IgD-negative memory B cell (primary cell): ENCODE data around the gene STOM. TPM values are rescaled to one million over a fixed set of nuclear protein-coding genes. Genes with fewer than 3 reads are reported as not detected.

Source experiments
- H3K27ac Mint-ChIP-seq, 3 donors: one replicate each; pipeline ENCODE4 v1.8.0; 2020 to 2022; ENCODE audit warnings: mild to moderate bottlenecking in 3 of 3, mixed read lengths in 3 of 3, moderate library complexity in 1 of 3
- H3K27me3 Mint-ChIP-seq: one replicate; pipeline ENCODE4 v1.8.0; 2021; ENCODE audit warnings: mixed read lengths
- H3K36me3 Mint-ChIP-seq: one replicate; pipeline ENCODE4 v1.8.0; 2020; ENCODE audit warnings: mild to moderate bottlenecking, mixed read lengths
- H3K4me1 Mint-ChIP-seq, 3 donors: one replicate each; pipeline ENCODE4 v1.8.0; 2020 to 2022; ENCODE audit warnings: mixed read lengths in 3 of 3, mild to moderate bottlenecking in 1 of 3
- H3K4me3 Mint-ChIP-seq, 4 donors: one replicate each; pipeline ENCODE4 v1.8.0; 2020 to 2022; ENCODE audit warnings: mild to moderate bottlenecking in 4 of 4, mixed read lengths in 4 of 4, moderate library complexity in 3 of 4
- H3K9me3 Mint-ChIP-seq, 3 donors: one replicate each; pipeline ENCODE4 v1.8.0; 2020 to 2021; ENCODE audit warnings: mixed read lengths in 3 of 3, mild to moderate bottlenecking in 1 of 3
- polyA plus RNA-seq: library from polyadenylated mRNA; unstranded; fragments of 300-500 nt; fragmentation: Illumina TruSeq; gene quantifications from one replicate; pipeline ENCODE4 v1.2.3, GENCODE V29; 2021

STOM gene
- polyA plus RNA-seq, 1 donor from 2014 or later, result 17.2 TPM

- Mint-ChIP-seq H3K36me3 (peaks cover 14% of the 10 kb centered on the region), H3K4me3 (no peak overlapping the region), H3K4me1 (peaks cover 0 to 1% (median 0%) of the 10 kb centered on the region in 3 donors), H3K9me3 (no peaks in the 10 kb centered on the region), H3K27ac (no peak overlapping the region), H3K27me3 (no peaks in the 10 kb centered on the region)
Observed at GRCh38 chr9:121324316-121324715, 45.7 kb downstream of the STOM start.

- Mint-ChIP-seq H3K27ac (no peak overlapping the region), H3K4me1 (peaks cover 0 to 1% (median 0%) of the 10 kb centered on the region in 3 donors), H3K4me3 (no peak overlapping the region), H3K27me3 (no peaks in the 10 kb centered on the region), H3K36me3 (peaks cover 9% of the 10 kb centered on the region), H3K9me3 (no peaks in the 10 kb centered on the region)
Observed at GRCh38 chr9:121323449-121324151, 46.5 kb downstream of the STOM start.

GRCh38 chr9:121322737-121323448 lies 47.2 kb downstream of the STOM start:
- no peaks in the 10 kb centered on the region for H3K9me3 Mint-ChIP-seq
- H3K36me3 Mint-ChIP-seq, result peaks cover 9% of the 10 kb centered on the region
- H3K4me1 Mint-ChIP-seq, result peaks cover 0 to 1% (median 0%) of the 10 kb centered on the region in 3 donors
- no peaks in the 10 kb centered on the region for H3K27me3 Mint-ChIP-seq
- no peak overlapping the region for H3K4me3 Mint-ChIP-seq
- no peak overlapping the region for H3K27ac Mint-ChIP-seq

- Mint-ChIP-seq H3K36me3 (peaks cover 8% of the 10 kb centered on the region), H3K9me3 (no peaks in the 10 kb centered on the region), H3K27me3 (no peaks in the 10 kb centered on the region), H3K27ac (no peak overlapping the region), H3K4me3 (no peak overlapping the region), H3K4me1 (peaks cover 0 to 1% (median 0%) of the 10 kb centered on the region in 3 donors)
Observed at GRCh38 chr9:121322037-121322736, 47.9 kb downstream of the STOM start.

- no peak overlapping the region for H3K27ac Mint-ChIP-seq
- peaks cover 8% of the 10 kb centered on the region for H3K36me3 Mint-ChIP-seq
- H3K9me3 Mint-ChIP-seq, result no peaks in the 10 kb centered on the region
- H3K27me3 Mint-ChIP-seq, result no peaks in the 10 kb centered on the region
- no peak overlapping the region for H3K4me3 Mint-ChIP-seq
- peaks cover 0 to 1% (median 0%) of the 10 kb centered on the region in 3 donors for H3K4me1 Mint-ChIP-seq
Observed at GRCh38 chr9:121321016-121321503, 49.0 kb downstream of the STOM start.

- H3K36me3 Mint-ChIP-seq, result peaks cover 6% of the 10 kb centered on the region
- no peak overlapping the region for H3K27ac Mint-ChIP-seq
- no peaks in the 10 kb centered on the region for H3K9me3 Mint-ChIP-seq
- no peak overlapping the region for H3K4me3 Mint-ChIP-seq
- no peaks in the 10 kb centered on the region for H3K27me3 Mint-ChIP-seq
- peaks cover 0 to 1% (median 0%) of the 10 kb centered on the region in 3 donors for H3K4me1 Mint-ChIP-seq
Observed at GRCh38 chr9:121319383-121319780, 50.7 kb downstream of the STOM start.

GRCh38 chr9:121318631-121319382 lies 51.2 kb downstream of the STOM start:
- Mint-ChIP-seq H3K27ac (no peak overlapping the region), H3K9me3 (no peaks in the 10 kb centered on the region), H3K4me1 (peaks cover 0 to 1% (median 0%) of the 10 kb centered on the region in 3 donors), H3K4me3 (no peak overlapping the region), H3K27me3 (no peaks in the 10 kb centered on the region), H3K36me3 (peaks cover 5% of the 10 kb centered on the region)

GRCh38 chr9:121317737-121318630 lies 52.1 kb downstream of the STOM start:
- peaks cover 0 to 1% (median 0%) of the 10 kb centered on the region in 3 donors for H3K4me1 Mint-ChIP-seq
- peaks cover 1% of the 10 kb centered on the region for H3K36me3 Mint-ChIP-seq
- H3K27ac Mint-ChIP-seq, result no peak overlapping the region
- no peak overlapping the region for H3K4me3 Mint-ChIP-seq
- H3K27me3 Mint-ChIP-seq, result no peaks in the 10 kb centered on the region
- H3K9me3 Mint-ChIP-seq, result no peaks in the 10 kb centered on the region

GRCh38 chr9:121316852-121317373 lies 53.1 kb downstream of the STOM start:
- Mint-ChIP-seq H3K9me3 (no peaks in the 10 kb centered on the region), H3K27ac (no peak overlapping the region), H3K4me3 (no peak overlapping the region), H3K4me1 (peaks cover 0 to 1% (median 0%) of the 10 kb centered on the region in 3 donors), H3K36me3 (no peaks in the 10 kb centered on the region), H3K27me3 (no peaks in the 10 kb centered on the region)

GRCh38 chr9:121316378-121316777 lies 53.7 kb downstream of the STOM start:
- no peak overlapping the region for H3K4me3 Mint-ChIP-seq
- H3K9me3 Mint-ChIP-seq, result no peaks in the 10 kb centered on the region
- no peak overlapping the region for H3K27ac Mint-ChIP-seq

GRCh38 chr9:121313458-121314152 lies 56.4 kb downstream of the STOM start:
- no peaks in the 10 kb centered on the region for H3K9me3 Mint-ChIP-seq
- no peaks in the 10 kb centered on the region for H3K27me3 Mint-ChIP-seq
- H3K36me3 Mint-ChIP-seq, result no peaks in the 10 kb centered on the region
- no peaks in the 10 kb centered on the region for H3K4me1 Mint-ChIP-seq
- peak overlapping the region in 1 of 4 donors; percentile 44 for H3K4me3 Mint-ChIP-seq
- H3K27ac Mint-ChIP-seq, result no peak overlapping the region

More at GRCh38 chr9:121316378-121316777, 53.7 kb downstream of the STOM start:
- Mint-ChIP-seq H3K4me1 (peaks cover 0 to 1% (median 0%) of the 10 kb centered on the region in 3 donors), H3K27me3 (no peaks in the 10 kb centered on the region), H3K36me3 (no peaks in the 10 kb centered on the region)

- no peaks in the 10 kb centered on the region for H3K36me3 Mint-ChIP-seq
Observed at GRCh38 chr9:121312169-121312568, 57.9 kb downstream of the STOM start.

GRCh38 chr9:121310571-121310970 lies 59.5 kb downstream of the STOM start:
- H3K27ac Mint-ChIP-seq, result no peak overlapping the region
- H3K4me1 Mint-ChIP-seq, result no peaks in the 10 kb centered on the region
- no peak overlapping the region for H3K4me3 Mint-ChIP-seq
- no peaks in the 10 kb centered on the region for H3K9me3 Mint-ChIP-seq
- no peaks in the 10 kb centered on the region for H3K36me3 Mint-ChIP-seq
- no peaks in the 10 kb centered on the region for H3K27me3 Mint-ChIP-seq

More at GRCh38 chr9:121312169-121312568, 57.9 kb downstream of the STOM start:
- no peak overlapping the region for H3K27ac Mint-ChIP-seq
- no peak overlapping the region for H3K4me3 Mint-ChIP-seq
- H3K27me3 Mint-ChIP-seq, result no peaks in the 10 kb centered on the region
- H3K9me3 Mint-ChIP-seq, result no peaks in the 10 kb centered on the region
- no peaks in the 10 kb centered on the region for H3K4me1 Mint-ChIP-seq
